Dermis blood vessel endothelial cell (primary cell): ENCODE measurements around the gene ATP8A2. TPM values are rescaled to one million over a fixed set of nuclear protein-coding genes. Genes with fewer than 3 reads are reported as not detected.

Source experiments
- DNase-seq: peaks from one replicate; pipeline ENCODE4 v3.0.0; 2010
- total RNA-seq: library from RNA; depleted of rRNA; stranded (reverse); fragments of >200 nt; gene quantifications from 2 replicates; pipeline ENCODE4 v1.2.3, GENCODE V29; 2014

ATP8A2 gene
- total RNA-seq, 1 donor from 2014 or later, result 0.17 TPM

- DNase-seq, result no peak
These were observed 649.7 kb downstream of the ATP8A2 start for GRCh38 chr13:26021516-26021915.

GRCh38 chr13:26021956-26022355 lies 650.2 kb downstream of the ATP8A2 start:
- DNase-seq, result no peak

DNA sequence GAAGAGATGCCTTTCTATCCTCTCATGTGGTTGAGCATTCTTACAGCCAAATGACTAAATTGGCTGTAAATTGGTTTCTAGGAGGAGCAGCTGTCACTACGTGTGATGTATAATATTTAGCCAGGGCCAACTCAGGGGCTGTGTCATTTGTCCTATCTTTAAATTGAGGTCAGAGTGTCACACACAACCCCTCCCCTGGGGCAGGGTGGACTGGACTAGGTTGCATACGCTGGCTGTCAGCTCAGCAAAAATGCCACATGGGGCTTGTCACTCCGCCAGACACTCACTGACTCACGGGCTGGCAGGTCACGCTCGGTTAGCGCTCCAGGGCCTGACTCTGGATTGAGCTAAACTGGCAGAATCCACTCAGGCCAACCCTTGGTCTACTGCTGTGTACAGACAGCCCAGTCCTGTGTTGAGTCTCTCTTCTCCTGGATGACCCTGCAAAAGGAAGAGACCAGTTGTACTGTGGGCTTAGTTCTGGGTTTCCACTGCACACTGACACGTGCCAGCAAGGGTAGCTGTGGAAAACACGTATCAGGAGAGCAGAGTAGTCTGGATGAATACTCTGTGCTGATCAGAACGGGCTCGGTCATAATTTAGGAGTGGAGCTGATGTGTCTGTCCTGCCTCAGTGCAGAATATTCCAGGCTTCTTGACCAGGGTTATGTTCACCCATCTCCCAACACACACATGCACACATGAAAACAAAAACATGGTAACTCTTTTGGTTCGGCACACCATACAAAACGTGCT lies 650.9 kb downstream of the ATP8A2 start:
- peak; percentile 57 for DNase-seq

DNA sequence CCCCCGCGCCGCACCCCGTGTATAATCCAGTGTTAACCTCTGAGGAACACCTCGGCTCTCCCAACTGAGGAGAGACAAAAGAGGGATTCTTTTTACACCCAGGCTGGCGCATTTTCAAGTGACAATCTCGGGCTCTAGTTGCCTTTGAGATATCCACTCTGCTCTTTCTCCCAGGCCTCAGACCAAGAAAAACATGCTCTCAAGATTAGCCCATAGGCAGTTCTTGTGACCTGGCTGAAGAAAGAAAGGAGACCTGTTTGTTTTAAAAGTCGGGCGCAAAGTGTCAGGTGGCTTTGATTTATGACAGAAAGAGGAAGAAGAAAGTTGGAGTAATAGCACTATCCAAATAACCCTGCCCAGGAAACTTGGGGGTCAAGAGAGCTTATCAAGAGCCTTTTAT lies 652.8 kb downstream of the ATP8A2 start:
- no peak for DNase-seq

GRCh38 chr13:26025196-26025595 lies 653.4 kb downstream of the ATP8A2 start:
- no peak for DNase-seq

DNA sequence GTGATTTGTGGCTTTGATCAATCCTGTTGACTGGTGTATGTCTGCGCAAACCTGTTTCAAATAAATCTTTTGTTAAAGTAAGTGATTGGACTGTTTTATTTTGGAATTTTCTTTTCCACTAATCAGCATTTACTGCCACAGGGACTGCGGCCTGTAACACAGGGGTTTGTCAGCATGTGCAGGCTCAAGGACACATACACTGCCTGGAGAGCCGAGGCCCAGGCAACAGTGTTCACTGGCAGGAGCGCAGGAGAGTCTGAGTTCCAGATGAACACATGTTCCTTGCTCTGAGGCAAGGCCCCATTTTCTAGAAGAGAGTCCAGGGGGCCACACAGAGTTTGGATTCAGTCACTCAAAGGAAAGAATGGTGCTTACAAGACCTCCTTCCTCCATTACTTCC lies 654.0 kb downstream of the ATP8A2 start:
- no peak for DNase-seq

DNA sequence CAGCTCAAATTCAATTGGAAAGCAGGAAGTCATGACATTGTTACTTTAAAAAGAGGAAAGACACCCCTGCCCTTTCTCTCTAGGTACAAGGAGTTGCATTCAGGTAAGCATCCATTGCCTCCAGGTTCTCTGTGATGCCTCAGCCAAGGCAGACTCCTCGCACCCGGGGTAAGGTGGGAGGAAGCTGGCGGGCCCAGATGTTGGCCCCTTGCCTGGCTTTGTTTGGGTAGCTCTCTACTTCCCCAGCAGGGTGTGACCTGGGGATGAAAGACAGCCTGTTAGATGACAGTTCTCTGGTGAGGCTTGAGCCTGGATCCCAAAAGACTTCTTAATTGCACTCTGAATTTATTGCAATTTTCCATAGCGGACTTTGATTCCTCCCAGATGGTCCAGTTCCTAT lies 654.4 kb downstream of the ATP8A2 start:
- no peak for DNase-seq

GRCh38 chr13:26029581-26030136 lies 657.9 kb downstream of the ATP8A2 start:
- no peak for DNase-seq

- no peak for DNase-seq
These were observed 658.6 kb downstream of the ATP8A2 start for GRCh38 chr13:26030331-26030730.

DNA sequence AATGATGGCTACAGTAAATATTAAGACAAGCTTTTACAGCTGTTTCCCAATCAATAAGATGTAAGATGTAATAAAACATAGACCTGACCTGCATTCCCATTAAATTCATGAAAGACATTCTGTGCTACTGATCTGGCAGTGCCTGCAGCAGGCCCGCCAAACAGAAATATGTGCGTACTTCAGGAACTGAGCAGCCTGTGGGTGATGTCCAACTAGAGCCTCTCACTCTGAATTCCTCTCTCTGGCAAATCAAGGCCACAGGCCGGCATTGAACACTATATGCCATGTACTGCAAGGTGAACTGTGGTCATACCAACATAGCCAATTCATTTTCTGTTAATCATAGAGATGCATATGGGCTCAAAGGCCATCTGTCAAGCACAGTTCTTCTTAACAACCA lies 662.2 kb downstream of the ATP8A2 start:
- DNase-seq, result no peak

GRCh38 chr13:26036383-26036782 lies 664.6 kb downstream of the ATP8A2 start:
- no peak for DNase-seq

- DNase-seq, result peak; percentile 56
These were observed 665.5 kb downstream of the ATP8A2 start for GRCh38 chr13:26037302-26037701.

GRCh38 chr13:26038931-26039475 lies 667.2 kb downstream of the ATP8A2 start:
- DNase-seq, result no peak

GRCh38 chr13:26041444-26041843 lies 669.7 kb downstream of the ATP8A2 start:
- no peak for DNase-seq

- DNase-seq, result no peak
These were observed 671.0 kb downstream of the ATP8A2 start for GRCh38 chr13:26042785-26043184.

- DNase-seq, result no peak
These were observed 673.4 kb downstream of the ATP8A2 start for GRCh38 chr13:26045142-26045541.

DNA sequence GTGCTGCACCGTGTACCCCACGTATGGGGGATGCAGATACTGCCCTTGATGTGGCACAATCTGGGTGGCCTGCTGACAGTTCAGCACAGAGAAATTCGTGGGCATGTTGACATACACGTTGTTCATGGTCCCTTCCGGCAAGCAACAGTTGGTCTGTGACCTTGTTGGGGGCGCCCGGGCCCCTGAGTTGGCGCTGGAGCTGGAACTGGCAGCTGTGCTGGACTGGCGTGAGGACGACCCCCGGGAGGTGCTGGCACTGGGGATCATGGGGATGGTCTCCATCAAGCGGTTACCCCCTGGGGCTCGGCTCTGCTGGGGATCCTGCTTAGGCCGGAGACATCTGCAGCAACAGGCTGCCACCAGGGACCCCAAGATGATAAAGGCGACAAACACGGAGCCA lies 674.9 kb downstream of the ATP8A2 start:
- no peak for DNase-seq

DNA sequence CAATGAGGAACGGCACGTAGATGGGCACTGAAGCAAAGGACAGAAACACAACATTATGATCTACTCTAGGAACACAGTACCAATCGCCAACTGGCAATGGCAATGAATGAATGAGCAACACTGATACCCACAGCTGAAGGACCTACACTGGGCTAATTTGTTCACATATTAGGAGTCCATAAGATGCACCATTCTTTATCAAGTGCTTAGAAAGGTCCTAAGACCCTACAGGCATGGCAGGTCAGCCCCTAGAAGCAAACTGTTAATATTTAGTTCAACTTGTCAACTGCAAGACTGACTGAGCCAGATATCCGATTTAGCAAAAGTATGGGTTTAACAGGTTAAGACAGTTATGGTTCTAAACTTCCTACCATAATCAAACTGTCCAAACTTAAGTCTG lies 675.3 kb downstream of the ATP8A2 start:
- DNase-seq, result no peak

GRCh38 chr13:26048741-26049140 lies 677.0 kb downstream of the ATP8A2 start:
- DNase-seq, result no peak

DNA sequence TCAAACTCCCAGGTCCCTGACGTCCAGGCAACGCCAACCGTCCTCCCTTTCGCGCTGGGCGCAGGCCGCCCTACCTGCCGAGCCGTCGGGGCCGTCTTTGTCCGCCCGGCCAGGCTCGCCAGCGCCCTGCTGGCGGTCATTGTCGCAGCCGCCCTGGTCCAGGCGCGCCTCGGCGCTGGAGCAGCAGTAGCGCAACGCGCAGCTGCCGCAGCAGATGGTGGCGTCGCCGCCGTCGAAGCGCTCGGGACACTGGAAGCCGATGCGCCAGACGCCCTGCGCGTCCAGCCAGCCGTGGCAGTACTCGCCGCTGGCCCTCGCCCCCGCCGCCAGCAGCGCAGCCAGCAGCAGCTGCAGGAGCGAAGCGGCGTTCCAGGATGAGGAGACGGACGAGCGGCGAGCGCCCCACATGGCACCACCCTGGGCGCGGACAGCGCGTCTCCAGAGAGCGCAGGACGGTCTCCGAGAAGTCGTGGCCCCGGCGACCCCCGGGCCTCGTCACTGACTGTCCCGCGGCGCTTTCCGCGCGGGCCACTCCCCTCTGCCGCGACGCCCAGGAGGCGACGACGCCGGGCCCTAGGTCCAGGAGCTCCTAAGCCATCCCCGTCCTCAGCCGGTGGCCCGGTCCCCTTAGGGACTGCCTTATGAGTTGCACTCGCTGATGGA lies 678.9 kb downstream of the ATP8A2 start:
- peak; percentile 46 for DNase-seq

GRCh38 chr13:26051231-26051656 lies 679.5 kb downstream of the ATP8A2 start:
- DNase-seq, result peak; percentile 33

- DNase-seq, result peak; percentile 68
These were observed 680.0 kb downstream of the ATP8A2 start, which contains the start of gene SHISA2 for GRCh38 chr13:26051657-26052311. SHISA2 (minus strand) TSS chr13:26052016; CDS start chr13:26050975, 1,041 bp downstream.

DNA sequence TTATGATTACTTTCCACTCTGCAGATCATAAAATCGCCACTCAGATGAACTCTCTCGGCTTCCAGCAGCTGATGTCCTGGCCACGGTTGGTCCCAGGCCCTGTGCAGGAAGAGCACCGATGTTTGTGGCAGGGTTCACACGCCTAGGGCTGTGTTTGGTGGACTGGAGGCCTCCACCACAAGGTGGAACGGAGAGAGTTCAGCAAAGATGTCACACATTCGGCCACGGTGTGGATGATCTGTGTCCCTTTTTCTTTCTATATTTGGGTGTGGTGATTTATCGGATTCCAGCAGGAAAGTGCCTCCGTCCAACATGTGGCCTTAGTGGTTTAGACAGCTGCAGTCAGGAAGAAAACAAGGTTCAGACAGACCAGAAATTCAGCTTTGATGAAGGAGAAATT lies 680.6 kb downstream of the ATP8A2 start:
- DNase-seq, result no peak
